HUES64 (cell line): ENCODE data around the gene ZBTB17.
"Not testable (repeated sequence)": the region's sequence is repeated elsewhere in the genome, so short reads cannot be mapped to it uniquely, and the experiment has no call there.

Source experiments
- H3K27ac ChIP-seq: 2 replicates; pipeline ENCODE4 v1.7.0; 2013; ENCODE audit warnings: low read depth, low read length, inconsistent platforms
- H3K27me3 ChIP-seq: 2 replicates; pipeline ENCODE4 v1.6.1; 2013; ENCODE audit warnings: mild to moderate bottlenecking, low read length; ENCODE audit not compliant: insufficient read depth
- H3K36me3 ChIP-seq: 2 replicates; pipeline ENCODE4 v1.6.1; 2013; ENCODE audit warnings: mild to moderate bottlenecking, low read length; ENCODE audit not compliant: insufficient read depth
- H3K4me1 ChIP-seq: 2 replicates; pipeline ENCODE4 v1.6.1; 2013; ENCODE audit warnings: mild to moderate bottlenecking, low read length, moderate library complexity; ENCODE audit not compliant: insufficient read depth
- H3K4me3 ChIP-seq: 2 replicates; pipeline ENCODE4 v1.5.1; 2013; ENCODE audit warnings: mild to moderate bottlenecking, low read length, moderate library complexity
- H3K9ac ChIP-seq: 2 replicates; pipeline ENCODE4 v1.6.1; 2013; ENCODE audit warnings: mild to moderate bottlenecking, low read depth, low read length
- H3K9me3 ChIP-seq: 2 replicates; pipeline ENCODE4 v1.6.1; 2013; ENCODE audit warnings: low read depth, low read length; ENCODE audit not compliant: insufficient read depth
- WGBS: fragments of 150-250, 120-280 bp; methylation state at CpG from one replicate; pipeline ENCODE4 v1.1.7; 2013; ENCODE audit warnings: missing lambda C conversion rate; 5-methylcytosine and 5-hydroxymethylcytosine counted together

Gene ZBTB17

DNA sequence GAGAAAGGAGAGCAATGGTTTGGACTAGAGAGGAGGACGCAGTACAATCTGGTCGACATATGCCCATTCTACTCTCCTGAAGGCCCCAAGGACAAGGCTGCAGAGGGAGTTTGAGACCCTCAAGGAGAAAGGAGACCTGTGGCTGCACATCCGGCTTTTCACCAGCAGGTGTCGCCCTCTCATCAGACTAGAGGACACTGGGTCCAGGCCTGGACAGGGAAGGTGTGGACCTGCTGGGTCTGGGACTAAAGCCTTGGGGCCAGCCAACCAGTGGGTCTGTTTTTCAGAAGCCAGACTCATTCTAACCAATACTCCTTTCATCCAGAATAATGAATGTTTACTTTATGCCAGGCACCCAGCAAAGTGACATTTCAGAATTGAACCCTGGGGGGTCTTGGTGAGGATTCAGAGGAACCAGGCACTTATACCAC is 33.1 kb upstream of the ZBTB17 start:
- no peak overlapping the region for H3K9ac ChIP-seq
- no peaks in the 10 kb centered on the region for H3K36me3 ChIP-seq
- 8% methylated on average over 4 of the region's 4 CpGs for WGBS
- no peak overlapping the region for H3K27ac ChIP-seq
- no peaks in the 10 kb centered on the region for H3K9me3 ChIP-seq
- H3K4me1 ChIP-seq: peaks cover 5% of the 10 kb centered on the region; the same call in 1 of the 2 replicates
- peaks cover 6% of the 10 kb centered on the region; the same call in 1 of the 2 replicates for H3K27me3 ChIP-seq
- no peak overlapping the region for H3K4me3 ChIP-seq

DNA sequence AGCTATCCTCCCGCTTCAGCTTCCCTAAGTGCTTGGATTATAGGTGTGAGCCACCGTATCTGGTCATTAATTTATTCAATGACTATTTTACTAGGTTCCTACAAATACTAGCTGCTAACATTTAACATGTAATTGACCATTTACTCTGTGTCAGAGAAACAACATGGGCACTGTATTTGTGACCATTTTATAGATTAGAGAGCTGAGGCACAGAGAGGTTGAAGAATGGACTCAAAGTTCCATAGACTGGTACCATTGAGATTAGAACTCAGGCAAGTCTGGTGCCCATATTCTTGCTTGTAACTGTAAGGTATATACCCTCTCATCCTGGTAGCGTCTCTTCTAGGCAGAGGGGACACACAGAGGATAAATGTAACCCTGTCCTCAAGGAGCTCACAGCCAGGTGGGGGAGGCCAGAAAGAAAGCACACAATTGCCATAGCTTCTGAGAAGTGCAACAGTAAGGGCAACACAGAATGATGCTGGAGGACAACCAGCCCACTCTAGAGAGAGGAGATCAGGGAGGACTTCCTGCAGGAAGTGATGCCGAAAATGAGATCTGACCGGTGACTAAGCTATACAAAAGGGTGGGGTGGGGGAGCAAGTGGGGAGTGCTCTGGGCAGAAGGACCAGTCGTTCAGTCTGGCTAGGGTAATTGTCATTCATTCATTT is 31.9 kb upstream of the ZBTB17 start:
- H3K27me3 ChIP-seq: peaks cover 6% of the 10 kb centered on the region; the same call in 1 of the 2 replicates
- no peak overlapping the region for H3K4me3 ChIP-seq
- H3K9ac ChIP-seq: no peak overlapping the region
- WGBS: 93% methylated on average over 6 of the region's 6 CpGs
- H3K9me3 ChIP-seq: no peaks in the 10 kb centered on the region
- H3K4me1 ChIP-seq: peaks cover 2% of the 10 kb centered on the region; the same call in 1 of the 2 replicates
- H3K27ac ChIP-seq: no peak overlapping the region
- no peaks in the 10 kb centered on the region for H3K36me3 ChIP-seq

DNA sequence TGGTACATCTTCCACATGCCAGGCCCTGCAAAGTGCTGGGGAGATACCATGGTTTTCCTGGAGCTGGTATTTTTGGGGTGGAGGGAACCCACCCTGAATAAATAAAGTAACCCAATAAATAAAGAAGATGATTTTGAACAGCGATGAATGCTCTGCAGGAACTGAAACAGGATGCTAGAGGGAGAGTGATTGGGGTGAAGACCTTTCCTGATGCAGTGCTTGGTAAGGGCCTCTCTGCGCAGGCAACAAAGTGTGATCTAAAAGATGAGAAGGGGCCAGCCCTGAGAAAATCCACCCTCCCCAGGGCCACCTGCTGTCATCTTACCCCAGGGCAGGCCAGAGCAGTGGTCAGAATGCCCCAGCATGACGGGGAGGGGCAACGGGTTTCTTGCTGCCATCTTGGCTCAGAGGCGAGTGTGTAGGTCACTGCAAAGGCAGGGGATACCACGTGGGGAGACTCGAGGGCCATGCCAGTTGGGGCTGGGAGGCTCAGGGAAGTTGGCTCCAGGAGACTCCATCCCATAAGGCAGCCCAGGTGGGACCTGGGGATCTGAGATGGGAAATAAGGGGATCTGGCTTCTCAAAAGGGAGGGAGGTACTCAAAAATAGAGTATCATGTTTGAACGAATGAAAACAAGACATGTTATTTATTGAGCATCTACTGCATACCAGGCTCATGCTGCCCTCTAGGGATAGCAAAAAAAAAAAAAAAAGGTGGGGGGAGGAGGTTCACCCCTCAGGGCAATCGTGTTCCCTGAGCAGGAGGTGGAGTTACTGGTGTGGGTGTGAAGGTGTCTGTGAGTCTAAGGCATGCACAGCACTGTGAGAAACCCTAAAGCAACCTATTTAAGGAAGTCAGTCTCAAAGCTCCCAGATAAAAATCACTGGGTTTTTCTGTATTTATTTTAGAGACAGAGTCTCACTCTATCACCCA is 30.9 kb upstream of the ZBTB17 start:
- H3K4me3 ChIP-seq: no peak overlapping the region
- H3K9ac ChIP-seq: no peak overlapping the region
- WGBS: 75% methylated on average over 9 of the region's 9 CpGs
- no peak overlapping the region for H3K27ac ChIP-seq
- H3K27me3 ChIP-seq: peaks cover 6% of the 10 kb centered on the region; the same call in 1 of the 2 replicates
- H3K4me1 ChIP-seq: peaks cover 2% of the 10 kb centered on the region; the same call in 1 of the 2 replicates
- no peaks in the 10 kb centered on the region for H3K36me3 ChIP-seq
- H3K9me3 ChIP-seq: no peaks in the 10 kb centered on the region

DNA sequence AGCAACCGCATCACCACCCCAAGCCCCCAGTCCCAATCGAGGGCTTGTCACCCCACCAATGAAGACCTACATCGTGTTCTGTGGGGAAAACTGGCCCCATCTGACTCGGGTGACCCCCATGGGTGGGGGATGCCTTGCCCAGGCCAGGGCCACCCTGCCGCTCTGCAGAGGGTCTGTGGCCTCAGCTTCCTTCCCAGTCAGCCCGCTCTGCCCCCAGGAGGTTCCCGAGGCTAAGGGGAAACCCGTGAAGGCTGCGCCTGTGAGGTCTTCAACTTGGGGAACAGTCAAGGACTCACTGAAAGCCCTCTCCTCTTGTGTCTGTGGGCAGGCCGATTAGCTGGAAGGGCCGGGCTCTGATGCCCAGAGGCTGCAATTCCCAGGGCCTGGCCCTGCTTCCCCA is 30.1 kb upstream of the ZBTB17 start:
- 85% methylated on average over 11 of the region's 11 CpGs for WGBS
- peaks cover 2% of the 10 kb centered on the region; the same call in 1 of the 2 replicates for H3K4me1 ChIP-seq
- H3K9ac ChIP-seq: no peak overlapping the region
- H3K27ac ChIP-seq: no peak overlapping the region
- H3K36me3 ChIP-seq: no peaks in the 10 kb centered on the region
- no peaks in the 10 kb centered on the region for H3K9me3 ChIP-seq
- peaks cover 6% of the 10 kb centered on the region; the same call in 1 of the 2 replicates for H3K27me3 ChIP-seq
- H3K4me3 ChIP-seq: no peak overlapping the region

DNA sequence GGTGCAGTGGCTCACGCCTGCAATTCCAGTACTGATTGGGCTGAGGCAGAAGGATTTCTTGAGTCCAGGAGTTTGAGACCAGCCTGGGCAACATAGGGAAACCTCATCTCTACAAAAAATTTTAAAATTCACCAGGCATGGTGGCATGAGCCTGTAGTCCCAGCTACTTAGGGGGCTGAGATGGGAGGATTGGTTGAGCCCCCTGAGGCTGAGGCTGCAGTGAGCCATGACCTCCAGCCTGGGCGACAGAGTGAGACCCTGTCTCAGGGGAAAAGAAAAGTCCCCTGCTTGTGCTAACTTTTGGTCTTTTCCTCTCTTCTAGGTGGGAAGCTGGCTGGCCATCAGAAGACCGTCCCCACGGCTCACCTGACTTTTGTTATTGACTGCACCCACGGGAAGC is 29.7 kb upstream of the ZBTB17 start:
- 87% methylated on average over 5 of the region's 5 CpGs for WGBS
- Histone ChIP-seq H3K27ac (no peak overlapping the region), H3K36me3 (no peaks in the 10 kb centered on the region), H3K27me3 (peaks cover 6% of the 10 kb centered on the region; the same call in 1 of the 2 replicates), H3K4me3 (no peak overlapping the region), H3K9me3 (no peaks in the 10 kb centered on the region), H3K4me1 (peaks cover 2% of the 10 kb centered on the region; the same call in 1 of the 2 replicates), H3K9ac (no peak overlapping the region)

DNA sequence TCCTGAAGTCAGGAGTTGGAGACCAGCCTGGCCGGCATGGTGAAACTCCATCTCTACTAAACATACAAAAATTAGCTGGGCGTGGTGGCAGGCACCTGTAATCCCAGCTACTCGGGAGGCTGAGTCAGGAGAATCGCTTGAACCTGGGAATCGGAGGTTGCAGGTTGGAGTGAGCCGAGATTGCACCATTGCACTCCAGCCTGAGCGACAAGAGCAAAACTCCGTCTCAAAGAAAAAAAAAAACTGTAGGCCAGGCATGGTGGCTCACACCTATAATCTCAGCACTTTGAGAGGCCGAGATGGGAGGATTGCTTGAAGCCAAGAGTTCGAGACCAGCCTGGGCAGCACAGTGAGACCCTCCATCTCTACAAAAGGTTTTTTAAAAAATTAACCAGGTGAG is 25.4 kb upstream of the ZBTB17 start:
- not testable (repeated sequence) for H3K36me3 ChIP-seq, H3K4me1 ChIP-seq, H3K9ac ChIP-seq, H3K9me3 ChIP-seq, H3K27ac ChIP-seq, H3K4me3 ChIP-seq, H3K27me3 ChIP-seq
- WGBS: 96% methylated on average over 10 of the region's 10 CpGs

DNA sequence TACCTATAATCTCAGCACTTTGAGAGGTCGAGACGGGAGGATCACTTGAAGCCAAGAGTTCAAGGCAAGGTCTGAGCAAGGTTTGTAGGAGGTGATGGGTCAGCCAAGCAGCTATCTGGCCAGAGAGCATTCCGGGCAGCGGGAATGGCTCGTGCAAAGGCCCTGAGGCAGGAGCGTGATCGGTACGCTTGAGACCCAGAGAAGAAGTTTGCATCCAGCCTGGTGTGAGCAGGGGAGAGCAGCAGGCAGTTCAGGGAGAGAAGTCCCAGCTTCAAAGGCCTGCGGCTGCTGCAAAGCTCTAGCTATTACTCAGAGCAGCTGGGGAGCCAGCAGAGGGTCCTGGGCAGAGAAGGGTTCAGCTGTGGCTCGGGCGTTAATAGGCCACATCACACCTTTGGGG is 23.0 kb upstream of the ZBTB17 start:
- H3K27me3 ChIP-seq: no peaks in the 10 kb centered on the region; the same call in 1 of the 2 replicates
- 94% methylated on average over 11 of the region's 11 CpGs for WGBS
- H3K4me3 ChIP-seq: no peak overlapping the region
- peaks cover 2% of the 10 kb centered on the region; the same call in 1 of the 2 replicates for H3K4me1 ChIP-seq
- no peak overlapping the region for H3K27ac ChIP-seq
- no peak overlapping the region for H3K9ac ChIP-seq
- H3K9me3 ChIP-seq: no peaks in the 10 kb centered on the region
- no peaks in the 10 kb centered on the region for H3K36me3 ChIP-seq

DNA sequence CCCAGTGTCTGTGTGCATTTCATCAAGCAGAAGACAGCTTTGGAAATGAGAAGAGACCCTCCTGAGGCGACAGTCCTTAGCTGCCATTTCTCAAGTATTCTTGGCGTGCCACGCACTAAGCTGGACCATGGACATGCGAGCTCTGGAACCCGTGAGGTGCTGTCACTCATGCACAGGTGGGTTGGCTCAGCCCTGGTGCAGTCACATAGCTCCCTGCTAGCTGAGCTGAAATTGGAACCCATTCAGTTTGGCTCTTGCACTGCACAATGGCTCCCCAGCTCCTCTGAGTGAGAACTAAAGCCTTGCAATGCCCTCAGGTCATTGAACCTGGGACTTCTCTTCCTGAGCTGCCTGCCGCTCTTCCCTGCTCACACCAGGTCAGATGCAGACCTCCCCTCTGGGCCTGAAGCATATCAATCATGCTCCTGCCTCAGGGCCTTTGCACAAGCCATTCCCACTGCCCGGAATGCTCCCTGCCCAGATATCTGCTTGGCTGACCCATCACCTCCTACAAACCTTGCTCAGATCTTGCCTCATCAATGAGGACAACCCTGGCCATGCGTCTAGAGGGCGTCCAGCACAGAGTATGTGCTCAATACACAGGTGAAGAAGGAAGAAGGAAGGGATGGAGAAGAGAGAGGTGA is 21.9 kb upstream of the ZBTB17 start:
- Histone ChIP-seq H3K9me3 (no peaks in the 10 kb centered on the region), H3K9ac (no peak overlapping the region), H3K4me1 (no peaks in the 10 kb centered on the region), H3K4me3 (no peak overlapping the region), H3K36me3 (no peaks in the 10 kb centered on the region), H3K27me3 (no peaks in the 10 kb centered on the region; the same call in 1 of the 2 replicates), H3K27ac (no peak overlapping the region)
- 89% methylated on average over 9 of the region's 9 CpGs for WGBS

DNA sequence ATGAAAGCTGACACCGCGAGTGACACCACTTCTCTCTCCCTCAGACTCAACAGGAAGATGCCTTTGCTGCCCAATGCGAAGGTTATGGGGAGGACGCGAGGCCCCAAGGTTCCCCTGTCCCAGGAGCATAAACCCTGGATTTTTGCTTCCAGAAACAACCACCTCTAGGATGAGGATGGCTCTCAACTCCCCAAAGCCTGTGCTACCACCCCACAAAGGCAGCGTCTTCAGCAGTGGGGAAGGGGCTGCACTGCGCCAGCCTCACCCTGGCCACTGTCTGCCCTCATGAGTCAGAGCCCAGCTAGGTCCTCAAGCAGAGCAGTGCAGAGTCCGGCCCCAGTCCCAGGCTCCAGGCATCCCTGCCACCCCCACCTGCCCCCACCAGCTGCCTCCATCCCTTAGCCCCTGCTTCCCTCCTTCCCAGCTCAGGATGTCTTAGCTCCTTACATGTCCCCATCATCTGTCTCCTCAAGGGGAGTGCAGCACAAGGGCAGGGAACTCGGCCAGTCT is 21.2 kb upstream of the ZBTB17 start:
- H3K9me3 ChIP-seq: no peaks in the 10 kb centered on the region
- no peaks in the 10 kb centered on the region for H3K4me1 ChIP-seq
- H3K27me3 ChIP-seq: no peaks in the 10 kb centered on the region; the same call in 1 of the 2 replicates
- WGBS: 86% methylated on average over 9 of the region's 9 CpGs
- H3K4me3 ChIP-seq: no peak overlapping the region
- no peaks in the 10 kb centered on the region for H3K36me3 ChIP-seq
- no peak overlapping the region for H3K9ac ChIP-seq
- H3K27ac ChIP-seq: no peak overlapping the region

DNA sequence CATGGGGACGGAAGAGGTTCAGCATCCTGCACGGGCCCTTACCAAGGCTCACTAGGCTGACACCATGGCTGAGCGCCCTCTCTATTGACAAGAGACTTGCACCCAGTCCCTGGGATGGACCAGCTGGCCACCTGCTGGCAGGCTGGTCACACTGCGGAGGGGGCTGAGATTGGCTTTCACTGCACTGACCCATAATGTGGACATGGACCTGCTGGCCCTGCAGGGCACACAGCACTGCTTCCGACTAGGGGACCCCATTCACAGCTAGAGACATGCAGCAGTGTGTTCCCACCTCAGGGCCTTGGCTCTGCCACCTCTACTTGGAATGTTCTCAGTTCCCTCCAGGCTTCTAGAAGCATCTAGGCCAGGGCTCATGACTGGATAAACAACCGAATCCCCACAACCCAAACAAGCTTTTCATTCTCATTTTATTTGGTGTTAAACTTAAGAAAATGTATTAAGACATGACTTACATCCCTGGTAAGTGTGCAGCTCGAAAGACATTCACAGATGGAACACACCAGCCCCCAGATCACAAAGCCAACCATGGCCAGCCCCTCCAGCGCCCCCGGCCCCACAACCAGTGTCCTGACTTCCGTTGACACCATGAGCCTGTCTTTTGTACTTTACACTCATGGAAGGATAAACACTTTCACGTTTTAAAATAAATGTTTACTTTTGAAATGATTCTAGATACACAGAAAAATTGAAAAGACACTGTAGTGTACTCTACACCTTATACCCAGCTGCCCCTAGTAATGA is 18.9 kb upstream of the ZBTB17 start:
- no peak overlapping the region for H3K27ac ChIP-seq
- no peaks in the 10 kb centered on the region for H3K9me3 ChIP-seq
- H3K27me3 ChIP-seq: no peaks in the 10 kb centered on the region; the same call in 1 of the 2 replicates
- no peaks in the 10 kb centered on the region for H3K4me1 ChIP-seq
- no peak overlapping the region for H3K9ac ChIP-seq
- no peak overlapping the region for H3K4me3 ChIP-seq
- 81% methylated on average over 10 of the region's 11 CpGs for WGBS
- H3K36me3 ChIP-seq: no peaks in the 10 kb centered on the region
